ENCODE measurements around the gene CNNM4.

DNA sequence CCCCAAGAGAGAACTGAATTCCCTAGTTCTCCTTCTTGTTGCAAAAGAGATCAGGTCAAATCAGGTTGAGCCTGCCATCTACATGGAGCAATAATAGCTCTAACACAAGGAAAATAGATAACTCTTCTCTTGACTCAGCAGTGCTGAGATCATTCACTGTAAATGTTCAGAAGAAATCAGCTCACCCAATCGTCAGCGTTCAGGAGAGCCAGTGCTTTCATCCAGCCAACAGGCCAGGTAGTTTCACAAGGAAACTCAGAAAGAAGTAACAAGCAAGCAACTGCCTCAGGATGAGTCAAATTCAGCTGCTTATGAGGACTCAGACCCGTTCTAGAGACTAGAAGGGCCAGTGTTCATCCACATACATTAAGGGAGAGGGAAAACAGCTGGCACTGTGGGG, 26.8 kb upstream of the CNNM4 start:
- TF ChIP-seq, protein P1, sequence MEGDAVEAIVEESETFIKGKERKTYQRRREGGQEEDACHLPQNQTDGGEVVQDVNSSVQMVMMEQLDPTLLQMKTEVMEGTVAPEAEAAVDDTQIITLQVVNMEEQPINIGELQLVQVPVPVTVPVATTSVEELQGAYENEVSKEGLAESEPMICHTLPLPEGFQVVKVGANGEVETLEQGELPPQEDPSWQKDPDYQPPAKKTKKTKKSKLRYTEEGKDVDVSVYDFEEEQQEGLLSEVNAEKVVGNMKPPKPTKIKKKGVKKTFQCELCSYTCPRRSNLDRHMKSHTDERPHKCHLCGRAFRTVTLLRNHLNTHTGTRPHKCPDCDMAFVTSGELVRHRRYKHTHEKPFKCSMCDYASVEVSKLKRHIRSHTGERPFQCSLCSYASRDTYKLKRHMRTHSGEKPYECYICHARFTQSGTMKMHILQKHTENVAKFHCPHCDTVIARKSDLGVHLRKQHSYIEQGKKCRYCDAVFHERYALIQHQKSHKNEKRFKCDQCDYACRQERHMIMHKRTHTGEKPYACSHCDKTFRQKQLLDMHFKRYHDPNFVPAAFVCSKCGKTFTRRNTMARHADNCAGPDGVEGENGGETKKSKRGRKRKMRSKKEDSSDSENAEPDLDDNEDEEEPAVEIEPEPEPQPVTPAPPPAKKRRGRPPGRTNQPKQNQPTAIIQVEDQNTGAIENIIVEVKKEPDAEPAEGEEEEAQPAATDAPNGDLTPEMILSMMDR (conservative IDR thresholded peaks at IDR 0.05) = no peak
- TF ChIP-seq ZFX (IDR thresholded peaks at IDR 0.05) = no peak
